ENCODE data around the gene BACE2. TPM values are rescaled to one million over a fixed set of nuclear protein-coding genes. Genes with fewer than 3 reads are reported as not detected.

The BACE2 gene
- 10 to 100 TPM; 31.9 to 63.4 (median 50.0) TPM for total RNA-seq

DNA sequence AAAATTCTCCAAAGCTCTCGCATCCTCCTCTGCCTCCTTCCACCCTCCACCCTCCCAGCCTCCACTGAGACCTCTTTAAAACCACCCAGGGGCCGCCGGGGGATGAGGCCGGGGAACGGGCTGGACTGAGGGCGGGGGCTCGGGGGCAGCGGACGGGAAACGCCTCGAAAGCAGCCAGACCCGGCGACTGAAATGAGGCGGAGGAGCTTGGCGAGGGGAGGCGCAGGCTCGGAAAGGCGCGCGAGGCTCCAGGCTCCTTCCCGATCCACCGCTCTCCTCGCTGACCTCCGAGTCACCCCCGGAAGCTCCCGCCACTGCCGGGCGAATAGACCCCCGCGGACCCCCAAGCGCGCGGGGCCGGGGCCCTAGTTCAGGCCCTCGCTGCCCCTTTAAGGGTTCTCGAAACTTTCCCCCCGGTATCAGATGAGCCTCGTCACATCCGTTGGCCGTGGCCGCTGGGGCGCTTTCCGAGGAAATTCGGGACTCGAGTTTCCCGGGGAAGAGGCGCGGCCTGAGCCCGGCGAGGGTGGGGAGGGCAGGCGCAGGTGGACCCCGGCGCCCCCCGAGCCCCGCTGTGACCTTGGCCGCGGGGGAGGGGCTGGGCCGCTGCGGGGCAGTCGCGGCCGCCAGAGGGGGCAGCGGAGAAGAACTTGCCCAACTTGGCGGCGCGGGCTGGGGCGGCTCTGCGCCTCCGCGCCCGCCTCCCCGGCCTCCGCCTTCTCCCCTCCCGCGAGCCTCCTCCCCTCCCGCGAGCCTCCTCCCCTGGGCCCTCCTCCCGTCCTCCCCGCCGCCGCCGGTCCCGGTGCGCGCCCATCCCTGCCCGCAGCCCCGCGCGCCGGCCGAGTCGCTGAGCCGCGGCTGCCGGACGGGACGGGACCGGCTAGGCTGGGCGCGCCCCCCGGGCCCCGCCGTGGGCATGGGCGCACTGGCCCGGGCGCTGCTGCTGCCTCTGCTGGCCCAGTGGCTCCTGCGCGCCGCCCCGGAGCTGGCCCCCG is at the start of gene BACE2:
TSS of gene BACE2 (plus strand) at position 813 of the 995 bp plus-strand sequence. CDS start at position 917, 104 bp downstream.
- peak within 1 kb of the TSS; percentile 61 to 91 for H3K4me3 ChIP-seq
- H3K4me1 ChIP-seq = peaks cover 0 to 43% (median 11%) of the 10 kb centered on the region in 3 donors
- H3K9me3 ChIP-seq = no peaks in the 10 kb centered on the region
- H3K36me3 ChIP-seq = no peaks in the 10 kb centered on the region
- H3K27ac ChIP-seq = peak within 1 kb of the TSS; percentile 71 to 99 (median 96)
- TF ChIP-seq POLR2A (IDR thresholded peaks at IDR 0.05) (peak; percentile 40 to 50), EP300 (IDR thresholded peaks at IDR 0.05) (no peak), POLR2AphosphoS5 (IDR thresholded peaks at IDR 0.05) (no peak)
- TF ChIP-seq, protein P1, sequence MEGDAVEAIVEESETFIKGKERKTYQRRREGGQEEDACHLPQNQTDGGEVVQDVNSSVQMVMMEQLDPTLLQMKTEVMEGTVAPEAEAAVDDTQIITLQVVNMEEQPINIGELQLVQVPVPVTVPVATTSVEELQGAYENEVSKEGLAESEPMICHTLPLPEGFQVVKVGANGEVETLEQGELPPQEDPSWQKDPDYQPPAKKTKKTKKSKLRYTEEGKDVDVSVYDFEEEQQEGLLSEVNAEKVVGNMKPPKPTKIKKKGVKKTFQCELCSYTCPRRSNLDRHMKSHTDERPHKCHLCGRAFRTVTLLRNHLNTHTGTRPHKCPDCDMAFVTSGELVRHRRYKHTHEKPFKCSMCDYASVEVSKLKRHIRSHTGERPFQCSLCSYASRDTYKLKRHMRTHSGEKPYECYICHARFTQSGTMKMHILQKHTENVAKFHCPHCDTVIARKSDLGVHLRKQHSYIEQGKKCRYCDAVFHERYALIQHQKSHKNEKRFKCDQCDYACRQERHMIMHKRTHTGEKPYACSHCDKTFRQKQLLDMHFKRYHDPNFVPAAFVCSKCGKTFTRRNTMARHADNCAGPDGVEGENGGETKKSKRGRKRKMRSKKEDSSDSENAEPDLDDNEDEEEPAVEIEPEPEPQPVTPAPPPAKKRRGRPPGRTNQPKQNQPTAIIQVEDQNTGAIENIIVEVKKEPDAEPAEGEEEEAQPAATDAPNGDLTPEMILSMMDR (IDR thresholded peaks at IDR 0.05) = peak; percentile 46 to 89 (median 82)
- 0% methylated on average over 7 of the region's 111 CpGs; no CpG with 5 or more reads in 1 of the 2 donors for WGBS, 2 donors (ENCODE audit: low coverage in 1 of 2)
- no peaks in the 10 kb centered on the region for H3K27me3 ChIP-seq
- ATAC-seq = peak; percentile 90

DNA sequence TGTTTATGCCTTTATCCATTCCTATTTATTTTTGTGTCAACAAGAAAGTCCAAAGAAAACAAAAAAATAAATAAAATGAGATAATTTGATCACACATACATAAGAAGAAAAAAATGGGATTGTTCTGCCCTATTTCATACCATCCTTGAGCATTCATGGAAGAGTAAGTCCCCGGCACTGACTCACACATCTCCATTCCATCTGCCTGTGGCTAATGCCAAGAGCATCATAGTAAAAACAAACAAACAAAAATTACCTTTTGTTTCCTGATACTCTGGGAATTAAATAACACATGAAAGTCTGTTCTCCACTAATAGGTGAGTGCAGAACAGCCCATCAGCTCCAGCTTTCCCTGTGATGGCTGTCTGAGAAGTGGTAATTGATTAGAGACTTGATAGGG is 48.1 kb upstream of the BACE2 start:
- Histone ChIP-seq H3K4me1 (peaks cover 0 to 15% (median 0%) of the 10 kb centered on the region in 3 donors), H3K9me3 (no peaks in the 10 kb centered on the region), H3K27ac (no peak overlapping the region), H3K36me3 (no peaks in the 10 kb centered on the region), H3K4me3 (no peak overlapping the region), H3K27me3 (peaks cover 35% of the 10 kb centered on the region)
- WGBS, 2 donors (ENCODE audit: low coverage in 1 of 2) = 78 to 100% methylated on average over 1 of the region's 1 CpG
- no peak for ATAC-seq
- TF ChIP-seq POLR2A (IDR thresholded peaks at IDR 0.05) (no peak), EP300 (IDR thresholded peaks at IDR 0.05) (no peak), POLR2AphosphoS5 (IDR thresholded peaks at IDR 0.05) (no peak)

- Histone ChIP-seq H3K4me3 (no peak overlapping the region), H3K27me3 (peaks cover 26% of the 10 kb centered on the region), H3K27ac (no peak overlapping the region), H3K36me3 (no peaks in the 10 kb centered on the region), H3K4me1 (peaks cover 0 to 21% (median 0%) of the 10 kb centered on the region in 3 donors), H3K9me3 (no peaks in the 10 kb centered on the region)
- no peak for TF ChIP-seq EP300 (IDR thresholded peaks at IDR 0.05)
- TF ChIP-seq POLR2A (IDR thresholded peaks at IDR 0.05) = no peak
- no peak for TF ChIP-seq POLR2AphosphoS5 (IDR thresholded peaks at IDR 0.05)
- TF ChIP-seq, protein P1 (IDR thresholded peaks at IDR 0.05) = no peak
- ATAC-seq = no peak
- 74 to 77% methylated on average over 4 of the region's 4 CpGs for WGBS, 2 donors (ENCODE audit: low coverage in 1 of 2)
Measured at GRCh38 chr21:41120997-41121396, 47.0 kb upstream of the BACE2 start.

- WGBS, 2 donors (ENCODE audit: low coverage in 1 of 2) = 40 to 61% methylated on average over 5 to 19 of the region's 19 CpGs
- ATAC-seq = peak; percentile 86
- peaks cover 21% of the 10 kb centered on the region for H3K27me3 ChIP-seq
- H3K36me3 ChIP-seq = no peaks in the 10 kb centered on the region
- TF ChIP-seq POLR2A (IDR thresholded peaks at IDR 0.05) = no peak
- TF ChIP-seq EP300 (IDR thresholded peaks at IDR 0.05) = no peak
- no peak for TF ChIP-seq POLR2AphosphoS5 (IDR thresholded peaks at IDR 0.05)
- TF ChIP-seq, protein P1 (IDR thresholded peaks at IDR 0.05) = peak; percentile 75 to 91 (median 84)
- H3K9me3 ChIP-seq = no peaks in the 10 kb centered on the region
- no peak overlapping the region for H3K27ac ChIP-seq
- H3K4me3 ChIP-seq = no peak overlapping the region
- peaks cover 0 to 21% (median 0%) of the 10 kb centered on the region in 3 donors for H3K4me1 ChIP-seq
Measured at GRCh38 chr21:41121785-41122415, 46.1 kb upstream of the BACE2 start.

DNA sequence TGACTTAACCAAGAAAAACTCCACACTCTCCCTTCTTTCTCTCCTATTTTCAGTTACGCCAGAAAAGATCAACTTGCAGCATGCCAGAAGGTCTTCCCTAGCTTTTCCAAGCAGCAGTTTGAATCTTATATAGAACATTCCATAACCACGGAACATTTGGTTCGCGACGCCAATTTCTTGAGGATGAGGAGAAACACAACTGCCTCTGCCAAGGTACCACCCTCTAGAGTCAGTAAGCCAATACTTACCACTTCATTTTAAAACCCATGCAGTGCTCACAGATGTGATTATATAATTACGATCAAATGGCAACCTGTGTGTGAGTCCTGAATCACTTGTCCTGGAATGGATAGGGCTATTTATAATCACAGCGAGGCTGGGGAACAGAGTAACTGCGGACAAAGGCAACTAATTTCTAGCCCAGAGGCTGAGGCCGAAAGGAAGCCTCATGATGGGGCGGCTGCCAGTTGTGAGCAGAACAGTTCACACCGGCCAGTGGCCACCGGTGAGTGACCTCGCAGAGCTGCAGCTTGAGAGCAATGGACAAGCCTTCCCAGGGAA is 43.2 kb upstream of the BACE2 start:
- Histone ChIP-seq H3K27me3 (peaks cover 11% of the 10 kb centered on the region), H3K4me3 (no peak overlapping the region), H3K36me3 (no peaks in the 10 kb centered on the region), H3K4me1 (peaks cover 0 to 21% (median 0%) of the 10 kb centered on the region in 3 donors), H3K27ac (peak overlapping the region in 3 of 4 donors; percentile 66 to 68 (median 67)), H3K9me3 (no peaks in the 10 kb centered on the region)
- peak; percentile 41 for TF ChIP-seq POLR2AphosphoS5 (IDR thresholded peaks at IDR 0.05)
- no peak for TF ChIP-seq EP300 (IDR thresholded peaks at IDR 0.05)
- TF ChIP-seq, protein P1 (IDR thresholded peaks at IDR 0.05) = no peak
- no peak for TF ChIP-seq POLR2A (IDR thresholded peaks at IDR 0.05)
- WGBS, 2 donors (ENCODE audit: low coverage in 1 of 2) = 22 to 37% methylated on average over 1 to 11 of the region's 13 CpGs
- ATAC-seq = peak; percentile 59
